ENCODE data around the gene COQ10A. TPM values are rescaled to one million over a fixed set of nuclear protein-coding genes. Genes with fewer than 3 reads are reported as not detected.
A peak's percentile ranks its signal among the peaks of the same experiment; 100 is the strongest.

Gene COQ10A
- total and polyA plus RNA-seq, 9 of the 15 experiments (the other 6 are each of a cell fraction or from before 2014, with no cell fraction given), result 3.1 to 26.4 (median 12.7) TPM

DNA sequence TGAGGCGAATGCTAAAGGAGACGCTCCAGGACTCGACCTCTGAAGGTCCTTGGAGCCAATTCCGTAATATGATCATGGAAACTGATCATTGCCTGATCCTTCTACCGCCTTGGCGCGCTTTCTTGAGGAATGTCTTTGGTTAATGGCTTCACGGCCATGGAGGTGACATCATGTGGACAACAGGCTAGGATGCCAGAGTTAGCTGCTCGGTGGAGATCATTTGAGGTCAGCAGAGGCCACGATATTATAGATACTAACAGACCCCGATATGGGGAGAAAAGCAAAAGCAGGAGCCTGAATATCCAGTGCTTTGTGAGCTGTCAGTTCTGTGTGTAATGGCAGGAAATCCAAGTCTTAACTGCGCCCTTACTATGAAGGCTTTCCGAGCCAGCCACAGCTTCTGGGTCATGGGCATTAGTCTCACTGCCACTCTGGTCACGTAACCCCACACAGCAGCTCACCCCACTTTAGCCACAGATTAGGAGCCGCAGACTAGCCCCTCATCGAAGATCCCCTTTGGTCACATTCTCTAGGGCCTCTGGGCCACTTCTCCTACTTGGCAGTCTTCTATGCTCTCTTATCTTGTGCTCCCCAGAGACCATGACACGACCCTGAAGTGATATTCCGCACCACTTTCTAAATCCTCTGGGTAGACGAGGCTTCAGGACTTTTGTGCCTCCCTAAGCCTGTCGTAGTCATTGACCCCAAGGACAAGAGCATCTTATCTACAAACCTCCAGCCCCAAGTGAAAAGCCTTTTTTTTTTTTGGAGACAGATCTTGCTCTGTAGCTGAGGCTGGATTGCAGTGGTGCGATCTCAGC, 34.1 kb downstream of the COQ10A start (continued):
- TF ChIP-seq SREBF1 (IDR thresholded peaks at IDR 0.05; ENCODE audit: borderline replicate concordance, low read depth, low read length), result no peak
- TF ChIP-seq, protein P1, sequence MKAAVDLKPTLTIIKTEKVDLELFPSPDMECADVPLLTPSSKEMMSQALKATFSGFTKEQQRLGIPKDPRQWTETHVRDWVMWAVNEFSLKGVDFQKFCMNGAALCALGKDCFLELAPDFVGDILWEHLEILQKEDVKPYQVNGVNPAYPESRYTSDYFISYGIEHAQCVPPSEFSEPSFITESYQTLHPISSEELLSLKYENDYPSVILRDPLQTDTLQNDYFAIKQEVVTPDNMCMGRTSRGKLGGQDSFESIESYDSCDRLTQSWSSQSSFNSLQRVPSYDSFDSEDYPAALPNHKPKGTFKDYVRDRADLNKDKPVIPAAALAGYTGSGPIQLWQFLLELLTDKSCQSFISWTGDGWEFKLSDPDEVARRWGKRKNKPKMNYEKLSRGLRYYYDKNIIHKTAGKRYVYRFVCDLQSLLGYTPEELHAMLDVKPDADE (conservative IDR thresholded peaks at IDR 0.05; ENCODE audit: control insufficient read depth, low read depth, low read length), result no peak
- TF ChIP-seq HOXB6 (CRISPR knock-in tag; IDR thresholded peaks at IDR 0.05; ENCODE audit: borderline replicate concordance), result 0 out of 2 replicates have a peak, but pooled peaks have one; percentile 9
- TF ChIP-seq, protein P2, sequence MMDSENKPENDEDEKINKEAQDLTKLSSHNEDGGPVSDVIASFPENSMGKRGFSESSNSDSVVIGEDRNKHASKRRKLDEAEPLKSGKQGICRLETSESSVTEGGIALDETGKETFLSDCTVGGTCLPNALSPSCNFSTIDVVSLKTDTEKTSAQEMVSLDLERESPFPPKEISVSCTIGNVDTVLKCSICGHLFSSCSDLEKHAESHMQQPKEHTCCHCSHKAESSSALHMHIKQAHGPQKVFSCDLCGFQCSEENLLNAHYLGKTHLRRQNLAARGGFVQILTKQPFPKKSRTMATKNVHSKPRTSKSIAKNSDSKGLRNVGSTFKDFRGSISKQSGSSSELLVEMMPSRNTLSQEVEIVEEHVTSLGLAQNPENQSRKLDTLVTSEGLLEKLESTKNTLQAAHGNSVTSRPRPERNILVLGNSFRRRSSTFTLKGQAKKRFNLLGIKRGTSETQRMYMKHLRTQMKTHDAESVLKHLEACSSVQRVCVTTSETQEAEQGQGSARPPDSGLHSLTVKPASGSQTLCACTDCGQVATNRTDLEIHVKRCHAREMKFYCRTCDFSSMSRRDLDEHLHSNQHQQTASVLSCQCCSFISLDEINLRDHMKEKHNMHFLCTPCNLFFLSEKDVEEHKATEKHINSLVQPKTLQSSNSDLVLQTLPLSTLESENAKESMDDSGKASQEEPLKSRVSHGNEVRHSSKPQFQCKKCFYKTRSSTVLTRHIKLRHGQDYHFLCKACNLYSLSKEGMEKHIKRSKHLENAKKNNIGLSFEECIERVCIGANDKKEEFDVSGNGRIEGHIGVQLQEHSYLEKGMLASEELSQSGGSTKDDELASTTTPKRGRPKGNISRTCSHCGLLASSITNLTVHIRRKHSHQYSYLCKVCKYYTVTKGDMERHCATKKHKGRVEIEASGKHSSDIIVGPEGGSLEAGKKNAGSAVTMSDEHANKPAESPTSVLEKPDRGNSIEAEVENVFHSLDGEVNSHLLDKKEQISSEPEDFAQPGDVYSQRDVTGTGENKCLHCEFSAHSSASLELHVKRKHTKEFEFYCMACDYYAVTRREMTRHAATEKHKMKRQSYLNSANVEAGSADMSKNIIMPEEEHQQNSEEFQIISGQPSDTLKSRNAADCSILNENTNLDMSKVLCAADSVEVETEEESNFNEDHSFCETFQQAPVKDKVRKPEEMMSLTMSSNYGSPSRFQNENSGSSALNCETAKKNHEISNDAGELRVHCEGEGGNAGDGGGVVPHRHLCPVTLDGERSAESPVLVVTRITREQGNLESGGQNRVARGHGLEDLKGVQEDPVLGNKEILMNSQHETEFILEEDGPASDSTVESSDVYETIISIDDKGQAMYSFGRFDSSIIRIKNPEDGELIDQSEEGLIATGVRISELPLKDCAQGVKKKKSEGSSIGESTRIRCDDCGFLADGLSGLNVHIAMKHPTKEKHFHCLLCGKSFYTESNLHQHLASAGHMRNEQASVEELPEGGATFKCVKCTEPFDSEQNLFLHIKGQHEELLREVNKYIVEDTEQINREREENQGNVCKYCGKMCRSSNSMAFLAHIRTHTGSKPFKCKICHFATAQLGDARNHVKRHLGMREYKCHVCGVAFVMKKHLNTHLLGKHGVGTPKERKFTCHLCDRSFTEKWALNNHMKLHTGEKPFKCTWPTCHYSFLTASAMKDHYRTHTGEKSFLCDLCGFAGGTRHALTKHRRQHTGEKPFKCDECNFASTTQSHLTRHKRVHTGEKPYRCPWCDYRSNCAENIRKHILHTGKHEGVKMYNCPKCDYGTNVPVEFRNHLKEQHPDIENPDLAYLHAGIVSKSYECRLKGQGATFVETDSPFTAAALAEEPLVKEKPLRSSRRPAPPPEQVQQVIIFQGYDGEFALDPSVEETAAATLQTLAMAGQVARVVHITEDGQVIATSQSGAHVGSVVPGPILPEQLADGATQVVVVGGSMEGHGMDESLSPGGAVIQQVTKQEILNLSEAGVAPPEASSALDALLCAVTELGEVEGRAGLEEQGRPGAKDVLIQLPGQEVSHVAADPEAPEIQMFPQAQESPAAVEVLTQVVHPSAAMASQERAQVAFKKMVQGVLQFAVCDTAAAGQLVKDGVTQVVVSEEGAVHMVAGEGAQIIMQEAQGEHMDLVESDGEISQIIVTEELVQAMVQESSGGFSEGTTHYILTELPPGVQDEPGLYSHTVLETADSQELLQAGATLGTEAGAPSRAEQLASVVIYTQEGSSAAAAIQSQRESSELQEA (IDR thresholded peaks at IDR 0.05; ENCODE audit: low read depth), result no peak
- TF ChIP-seq CC2D1A (IDR thresholded peaks at IDR 0.05), result peak; percentile 68; the same call in 1 of the 2 replicates
- TF ChIP-seq, protein P3, sequence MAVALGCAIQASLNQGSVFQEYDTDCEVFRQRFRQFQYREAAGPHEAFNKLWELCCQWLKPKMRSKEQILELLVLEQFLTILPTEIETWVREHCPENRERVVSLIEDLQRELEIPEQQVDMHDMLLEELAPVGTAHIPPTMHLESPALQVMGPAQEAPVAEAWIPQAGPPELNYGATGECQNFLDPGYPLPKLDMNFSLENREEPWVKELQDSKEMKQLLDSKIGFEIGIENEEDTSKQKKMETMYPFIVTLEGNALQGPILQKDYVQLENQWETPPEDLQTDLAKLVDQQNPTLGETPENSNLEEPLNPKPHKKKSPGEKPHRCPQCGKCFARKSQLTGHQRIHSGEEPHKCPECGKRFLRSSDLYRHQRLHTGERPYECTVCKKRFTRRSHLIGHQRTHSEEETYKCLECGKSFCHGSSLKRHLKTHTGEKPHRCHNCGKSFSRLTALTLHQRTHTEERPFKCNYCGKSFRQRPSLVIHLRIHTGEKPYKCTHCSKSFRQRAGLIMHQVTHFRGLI (CRISPR knock-in tag; IDR thresholded peaks at IDR 0.05), result no peak
- TF ChIP-seq, protein P4, sequence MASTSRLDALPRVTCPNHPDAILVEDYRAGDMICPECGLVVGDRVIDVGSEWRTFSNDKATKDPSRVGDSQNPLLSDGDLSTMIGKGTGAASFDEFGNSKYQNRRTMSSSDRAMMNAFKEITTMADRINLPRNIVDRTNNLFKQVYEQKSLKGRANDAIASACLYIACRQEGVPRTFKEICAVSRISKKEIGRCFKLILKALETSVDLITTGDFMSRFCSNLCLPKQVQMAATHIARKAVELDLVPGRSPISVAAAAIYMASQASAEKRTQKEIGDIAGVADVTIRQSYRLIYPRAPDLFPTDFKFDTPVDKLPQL (IDR thresholded peaks at IDR 0.05; ENCODE audit: extremely low read depth, insufficient read length), result no peak
- TF ChIP-seq, protein P5, sequence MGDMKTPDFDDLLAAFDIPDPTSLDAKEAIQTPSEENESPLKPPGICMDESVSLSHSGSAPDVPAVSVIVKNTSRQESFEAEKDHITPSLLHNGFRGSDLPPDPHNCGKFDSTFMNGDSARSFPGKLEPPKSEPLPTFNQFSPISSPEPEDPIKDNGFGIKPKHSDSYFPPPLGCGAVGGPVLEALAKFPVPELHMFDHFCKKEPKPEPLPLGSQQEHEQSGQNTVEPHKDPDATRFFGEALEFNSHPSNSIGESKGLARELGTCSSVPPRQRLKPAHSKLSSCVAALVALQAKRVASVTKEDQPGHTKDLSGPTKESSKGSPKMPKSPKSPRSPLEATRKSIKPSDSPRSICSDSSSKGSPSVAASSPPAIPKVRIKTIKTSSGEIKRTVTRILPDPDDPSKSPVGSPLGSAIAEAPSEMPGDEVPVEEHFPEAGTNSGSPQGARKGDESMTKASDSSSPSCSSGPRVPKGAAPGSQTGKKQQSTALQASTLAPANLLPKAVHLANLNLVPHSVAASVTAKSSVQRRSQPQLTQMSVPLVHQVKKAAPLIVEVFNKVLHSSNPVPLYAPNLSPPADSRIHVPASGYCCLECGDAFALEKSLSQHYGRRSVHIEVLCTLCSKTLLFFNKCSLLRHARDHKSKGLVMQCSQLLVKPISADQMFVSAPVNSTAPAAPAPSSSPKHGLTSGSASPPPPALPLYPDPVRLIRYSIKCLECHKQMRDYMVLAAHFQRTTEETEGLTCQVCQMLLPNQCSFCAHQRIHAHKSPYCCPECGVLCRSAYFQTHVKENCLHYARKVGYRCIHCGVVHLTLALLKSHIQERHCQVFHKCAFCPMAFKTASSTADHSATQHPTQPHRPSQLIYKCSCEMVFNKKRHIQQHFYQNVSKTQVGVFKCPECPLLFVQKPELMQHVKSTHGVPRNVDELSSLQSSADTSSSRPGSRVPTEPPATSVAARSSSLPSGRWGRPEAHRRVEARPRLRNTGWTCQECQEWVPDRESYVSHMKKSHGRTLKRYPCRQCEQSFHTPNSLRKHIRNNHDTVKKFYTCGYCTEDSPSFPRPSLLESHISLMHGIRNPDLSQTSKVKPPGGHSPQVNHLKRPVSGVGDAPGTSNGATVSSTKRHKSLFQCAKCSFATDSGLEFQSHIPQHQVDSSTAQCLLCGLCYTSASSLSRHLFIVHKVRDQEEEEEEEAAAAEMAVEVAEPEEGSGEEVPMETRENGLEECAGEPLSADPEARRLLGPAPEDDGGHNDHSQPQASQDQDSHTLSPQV (IDR thresholded peaks at IDR 0.05), result peak; percentile 88
- no peak for TF ChIP-seq KLF1 (tag; IDR thresholded peaks at IDR 0.05)
- TF ChIP-seq ZNF79 (CRISPR knock-in tag; IDR thresholded peaks at IDR 0.05; ENCODE audit: low read depth), result no peak

Data from K562 (cell line).